ENCODE data around the gene GDPD5.

Gene GDPD5

GRCh38 chr11:75469785-75470405 lies 55.8 kb downstream of the GDPD5 start:
- DNase-seq = no peak

DNA sequence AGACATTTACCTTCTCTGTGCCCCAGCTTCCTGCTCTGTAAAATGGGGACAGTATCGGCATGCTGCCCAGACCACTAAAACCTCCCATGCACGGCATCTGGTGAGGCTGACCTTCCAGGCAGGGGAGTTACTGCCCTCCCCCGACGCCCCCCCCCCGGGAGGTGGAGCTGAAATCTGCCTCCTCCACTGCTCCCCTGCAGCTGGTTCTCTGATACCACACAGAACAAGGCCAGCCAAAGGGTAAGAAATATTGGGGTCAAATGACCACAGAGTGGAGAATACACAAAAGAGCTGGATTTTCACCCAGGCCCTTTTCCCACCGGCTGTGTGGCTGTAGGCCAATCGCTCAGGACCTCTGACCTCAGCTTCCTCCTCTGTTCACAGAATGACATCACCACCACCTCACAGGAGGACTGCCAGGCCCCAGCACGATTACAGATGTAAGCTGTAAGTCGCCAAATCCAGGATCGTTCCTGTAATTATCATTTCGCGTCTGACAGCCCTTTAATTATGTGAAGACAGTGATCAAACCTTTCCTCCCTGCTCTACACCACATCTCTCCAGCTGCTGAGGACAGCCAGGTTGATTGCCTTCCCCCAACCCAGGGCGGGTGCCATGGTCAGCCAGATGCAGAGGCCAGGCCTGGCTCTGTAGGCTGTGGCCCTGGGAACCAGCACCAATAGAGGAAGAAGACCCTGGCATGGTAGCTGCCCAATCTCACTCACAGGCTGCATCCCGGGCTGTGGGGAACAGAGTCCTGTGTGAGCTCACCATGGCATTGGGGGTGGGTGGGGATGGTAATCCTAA lies 57.0 kb downstream of the GDPD5 start:
- DNase-seq = no peak

DNA sequence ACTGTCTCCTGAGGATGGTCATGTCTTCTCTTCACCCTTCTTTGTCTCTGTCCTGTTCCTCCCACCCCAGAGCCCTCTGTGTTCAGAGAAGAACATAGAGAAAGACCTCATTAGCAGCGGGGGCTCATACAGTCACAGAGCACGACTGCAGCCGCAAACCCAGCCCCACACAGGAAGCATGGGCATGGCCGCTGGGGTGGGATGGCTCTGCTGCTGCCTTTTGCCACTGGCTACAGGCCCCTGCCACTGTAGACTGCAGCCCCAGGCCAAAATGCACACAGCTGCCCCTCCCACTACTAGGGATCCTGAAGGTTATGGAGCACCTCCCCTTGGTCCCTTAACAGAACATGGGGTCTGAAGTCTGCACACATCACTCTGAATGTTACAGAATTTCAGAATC lies 57.9 kb downstream of the GDPD5 start:
- no peak for DNase-seq

DNA sequence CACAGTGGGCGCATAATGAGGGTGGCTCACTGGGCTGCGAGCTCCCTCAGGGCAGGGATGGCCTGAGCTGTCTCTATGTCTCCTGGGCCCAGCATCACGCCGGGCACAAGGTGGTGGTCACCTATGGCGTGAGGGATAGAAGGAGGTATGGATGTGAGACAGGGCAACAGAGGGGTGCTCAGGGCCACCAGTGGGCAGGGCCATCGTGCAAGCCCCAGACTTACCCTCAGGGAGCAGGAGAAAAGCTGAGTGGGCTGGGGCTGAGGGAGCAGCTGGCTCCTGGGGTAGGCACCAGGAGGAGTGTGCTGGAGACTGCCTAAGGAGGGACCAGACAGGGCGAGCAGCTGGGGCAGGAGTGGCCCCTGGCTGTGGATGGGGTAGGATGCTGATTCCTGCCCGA lies 58.4 kb downstream of the GDPD5 start:
- DNase-seq = no peak

DNA sequence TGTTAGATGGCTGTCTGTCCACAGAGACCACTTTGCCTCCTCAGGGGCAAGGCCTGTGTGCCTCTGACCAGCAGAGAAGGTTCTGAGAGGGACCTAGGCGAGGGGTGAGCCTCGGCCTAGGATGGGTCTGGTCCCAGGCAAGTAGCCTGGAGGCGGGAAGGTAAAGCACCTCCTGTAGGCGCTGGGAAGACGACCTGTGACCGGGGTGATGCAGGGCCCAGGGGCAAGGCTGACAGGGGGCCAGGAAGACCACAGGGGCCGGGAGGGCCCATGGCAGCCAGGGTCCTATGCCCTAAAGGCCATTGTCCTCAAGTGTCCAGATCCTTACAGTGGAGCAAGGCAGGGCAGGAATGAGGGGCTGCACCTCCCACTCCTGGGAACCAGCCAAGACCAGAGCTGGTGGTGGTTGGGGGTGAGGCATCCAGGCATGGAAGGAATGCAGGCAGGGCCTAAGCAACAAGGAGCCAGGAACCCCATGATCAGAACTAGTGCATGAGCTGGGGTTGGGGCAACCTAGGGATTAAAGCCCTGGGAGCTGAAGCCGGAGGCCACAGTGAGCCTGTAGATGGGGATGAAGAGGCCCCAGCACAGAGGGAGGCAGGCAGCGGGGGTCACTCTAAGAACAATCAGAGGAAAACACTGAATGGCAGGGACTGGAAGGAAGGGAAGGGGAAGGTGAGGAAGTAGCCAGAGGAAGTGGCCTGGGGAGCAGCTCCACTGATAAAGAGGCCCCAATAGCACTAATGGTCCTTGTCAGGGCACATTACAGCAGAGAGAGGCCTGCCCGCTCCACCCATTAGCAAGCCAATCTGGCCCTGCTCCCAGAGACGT lies 59.8 kb downstream of the GDPD5 start:
- DNase-seq = no peak

DNA sequence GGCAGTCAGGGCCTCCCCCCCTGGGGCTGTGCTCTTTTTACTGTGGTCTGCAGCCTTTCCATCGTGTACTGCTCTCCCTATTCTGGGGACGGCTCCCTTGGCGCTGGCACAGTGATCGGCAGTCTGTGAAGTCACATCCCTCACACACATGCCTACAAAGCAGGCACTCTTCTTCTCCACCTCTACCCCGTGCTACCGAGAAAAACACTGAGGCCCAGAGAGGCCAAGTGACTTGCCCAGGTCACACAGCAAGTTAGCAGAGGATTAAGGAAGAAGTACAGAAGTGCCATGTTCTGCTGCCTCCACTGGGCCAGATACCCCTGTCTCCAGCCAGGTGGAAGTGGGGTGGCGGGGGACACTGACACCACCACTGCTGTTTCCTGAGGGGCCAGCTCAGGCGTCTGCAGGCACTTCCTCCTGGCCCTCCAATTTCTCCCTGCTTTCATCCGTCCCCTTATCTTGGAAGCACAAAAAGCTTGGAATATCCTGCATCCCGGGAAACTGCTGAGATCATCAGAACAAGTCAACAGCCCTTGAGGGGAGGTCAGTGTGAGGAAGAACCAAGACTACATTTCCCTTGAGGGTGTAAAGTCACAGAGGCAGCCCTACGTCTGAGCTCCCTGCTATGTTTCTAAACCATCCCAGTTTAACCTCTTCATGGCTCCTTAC lies 62.5 kb downstream of the GDPD5 start:
- no peak for DNase-seq

GRCh38 chr11:75462117-75462653 lies 63.6 kb downstream of the GDPD5 start:
- no peak for DNase-seq

GRCh38 chr11:75461151-75461550 lies 64.6 kb downstream of the GDPD5 start:
- no peak for DNase-seq

GRCh38 chr11:75456596-75457183 lies 69.1 kb downstream of the GDPD5 start:
- no peak for DNase-seq

GRCh38 chr11:75454987-75455386 lies 70.8 kb downstream of the GDPD5 start:
- no peak for DNase-seq

- DNase-seq = no peak
Observed at GRCh38 chr11:75453916-75454655, 71.7 kb downstream of the GDPD5 start.

- DNase-seq = peak; percentile 37
Observed at GRCh38 chr11:75450826-75451821, 74.6 kb downstream of the GDPD5 start.

GRCh38 chr11:75450236-75450635 lies 75.5 kb downstream of the GDPD5 start:
- DNase-seq = no peak

DNA sequence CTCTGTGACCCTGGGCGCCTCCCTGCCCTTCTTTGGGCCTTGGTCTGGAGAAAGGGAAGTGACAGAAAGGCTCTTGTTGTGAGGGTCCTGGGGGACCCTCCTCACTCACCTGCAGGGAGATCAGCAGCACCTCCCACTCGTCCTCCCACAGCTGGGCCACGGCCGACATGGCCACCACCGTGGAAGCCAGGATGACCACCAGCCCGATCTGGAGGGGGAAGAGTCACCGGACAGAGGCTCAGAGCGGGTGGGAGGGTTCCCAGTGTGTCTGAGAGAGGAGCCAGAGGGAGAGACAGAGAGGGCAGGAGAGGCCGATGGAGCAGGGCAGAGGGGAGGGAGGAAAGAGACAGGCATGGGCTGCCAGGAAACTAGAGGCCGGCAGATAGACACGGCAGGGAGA lies 76.0 kb downstream of the GDPD5 start:
- no peak for DNase-seq

- DNase-seq = no peak
Observed at GRCh38 chr11:75449271-75449670, 76.5 kb downstream of the GDPD5 start.

GRCh38 chr11:75447415-75447814 lies 78.3 kb downstream of the GDPD5 start:
- DNase-seq = no peak

GRCh38 chr11:75445315-75445953 lies 80.3 kb downstream of the GDPD5 start:
- DNase-seq = peak; percentile 73

GRCh38 chr11:75443043-75443442 lies 82.7 kb downstream of the GDPD5 start:
- no peak for DNase-seq

- no peak for DNase-seq
Observed at GRCh38 chr11:75442161-75442885, 83.4 kb downstream of the GDPD5 start.

All from activated naive CD4-positive, alpha-beta T cell treated with anti-CD3 and anti-CD28 coated beads, Interleukin-2, amount 50 U/mL, for 16 hours (primary cell).